ENCODE results near the gene SPDYE1.
A peak's percentile ranks its signal among the peaks of the same experiment; 100 is the strongest.

Gene SPDYE1

DNA sequence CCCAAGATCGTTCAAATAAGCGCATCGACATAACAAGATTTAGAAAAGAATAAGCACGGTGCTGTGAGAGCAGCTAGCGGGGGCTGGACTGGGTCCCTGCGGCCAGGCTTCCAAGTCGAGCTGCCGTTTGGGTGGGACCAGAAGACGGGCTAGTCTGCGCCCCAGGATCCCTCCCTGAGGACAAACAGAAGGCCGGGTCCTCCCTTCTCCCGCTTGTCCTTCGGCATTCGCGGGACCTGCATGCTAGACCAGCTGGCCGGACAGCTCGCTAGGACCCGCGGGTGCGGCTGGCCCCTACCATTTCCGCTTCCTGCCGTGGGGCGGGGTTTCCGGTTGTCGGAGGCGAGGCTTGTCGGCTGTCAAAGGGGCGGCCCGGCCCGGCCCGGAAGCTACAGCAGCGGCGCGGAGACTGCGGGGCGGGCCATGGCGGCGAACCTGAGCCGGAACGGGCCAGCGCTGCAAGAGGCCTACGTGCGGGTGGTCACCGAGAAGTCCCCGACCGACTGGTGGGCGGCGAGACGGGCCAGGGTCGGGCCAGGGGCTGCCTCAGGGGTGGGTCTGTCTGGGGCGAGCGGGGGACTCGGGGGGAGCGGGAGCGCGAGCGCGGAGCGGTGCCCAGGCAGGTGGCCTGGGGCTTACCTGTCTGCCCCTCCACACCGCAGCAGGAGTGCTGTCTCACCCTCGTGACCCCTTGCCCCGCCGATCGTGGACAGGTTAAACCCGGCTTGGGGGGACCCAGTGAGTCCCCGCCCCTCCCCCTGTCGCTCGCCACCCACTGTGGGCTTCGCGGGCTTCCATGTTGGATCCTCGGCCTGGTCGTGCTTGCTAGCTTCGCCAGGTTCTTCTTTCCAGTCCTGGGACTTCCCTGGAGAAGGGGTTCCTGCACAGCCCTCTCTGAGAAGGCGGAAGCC, 46.9 kb downstream of the SPDYE1 start, which contains the start of gene DBNL:
DBNL (plus strand) TSS at position 388 of the 911 bp plus-strand sequence; CDS start at position 424, 36 bp downstream.
- peak; percentile 73 to 83 for DNase-seq

DNA sequence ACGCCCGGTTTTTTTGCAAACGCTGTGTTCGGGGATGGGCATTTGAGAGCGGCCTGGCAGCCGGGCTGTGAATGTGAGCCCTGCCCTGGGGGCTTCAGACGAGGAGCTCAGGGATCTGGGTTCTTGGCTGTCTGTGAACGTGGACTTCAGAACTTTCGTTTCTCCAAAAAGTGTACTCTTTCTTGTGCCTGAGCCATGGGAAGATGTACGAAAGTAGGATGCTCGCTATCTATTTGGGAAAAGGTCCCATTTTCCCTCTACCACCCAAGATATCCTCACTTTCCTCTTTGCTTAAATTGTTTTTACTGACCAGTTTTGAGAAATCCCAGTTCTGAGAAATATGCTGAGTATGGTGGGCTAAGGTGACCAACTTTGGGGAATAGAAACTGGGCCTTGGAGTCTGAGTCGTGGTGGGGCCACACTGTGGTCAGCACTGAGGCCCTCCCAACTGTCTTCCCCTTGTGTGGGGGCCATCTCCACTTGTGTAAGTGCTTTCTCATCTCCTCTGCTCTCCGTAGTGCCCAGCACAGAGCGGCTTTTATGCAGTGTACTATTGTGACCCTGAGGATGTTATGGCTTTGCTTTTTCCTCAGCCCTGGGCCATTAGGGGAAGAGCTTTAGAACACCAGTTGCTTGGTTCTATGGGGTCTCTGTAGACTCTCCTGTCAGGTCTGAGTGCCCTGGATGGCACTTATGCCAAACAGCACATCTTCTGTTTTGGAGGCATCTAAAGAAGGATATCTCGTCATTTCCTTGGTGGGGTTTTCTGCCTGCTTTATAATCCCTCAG, 47.7 kb downstream of the SPDYE1 start:
- no peak for DNase-seq

DNA sequence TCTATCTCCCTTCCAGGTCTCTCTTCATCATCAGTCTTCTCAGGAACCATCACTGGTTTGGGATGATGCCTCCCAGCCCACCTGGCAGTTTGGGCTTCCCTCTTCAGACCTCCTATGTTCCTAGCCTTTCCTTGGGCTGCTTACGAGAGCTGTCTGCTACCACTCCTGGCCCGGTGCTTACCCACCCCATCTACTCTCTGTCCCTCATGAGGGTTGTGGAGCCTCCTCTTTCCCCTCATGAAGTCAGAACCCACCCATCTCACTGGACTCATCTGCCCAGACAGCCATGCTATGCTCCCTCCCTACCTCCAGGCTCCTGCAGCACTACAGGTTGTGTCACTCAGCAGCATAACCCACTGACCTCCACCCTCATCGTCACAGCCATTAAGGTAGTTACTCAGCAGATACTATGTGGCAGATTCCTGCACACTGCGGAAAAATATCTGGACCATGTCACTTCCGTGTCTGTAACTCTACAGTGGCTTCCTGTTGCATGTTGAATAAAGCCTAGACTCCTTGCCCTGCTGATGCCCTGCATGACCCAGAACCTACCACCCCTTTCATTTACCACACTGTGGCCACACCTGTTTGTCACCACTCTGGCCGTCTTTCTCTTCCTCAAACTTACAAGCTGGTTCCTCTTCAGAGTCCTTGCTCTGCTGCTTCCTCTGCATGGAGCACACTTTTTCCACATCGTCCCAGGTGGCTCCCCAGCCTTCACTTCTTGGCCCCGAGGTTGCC, 48.8 kb downstream of the SPDYE1 start:
- no peak for DNase-seq

DNA sequence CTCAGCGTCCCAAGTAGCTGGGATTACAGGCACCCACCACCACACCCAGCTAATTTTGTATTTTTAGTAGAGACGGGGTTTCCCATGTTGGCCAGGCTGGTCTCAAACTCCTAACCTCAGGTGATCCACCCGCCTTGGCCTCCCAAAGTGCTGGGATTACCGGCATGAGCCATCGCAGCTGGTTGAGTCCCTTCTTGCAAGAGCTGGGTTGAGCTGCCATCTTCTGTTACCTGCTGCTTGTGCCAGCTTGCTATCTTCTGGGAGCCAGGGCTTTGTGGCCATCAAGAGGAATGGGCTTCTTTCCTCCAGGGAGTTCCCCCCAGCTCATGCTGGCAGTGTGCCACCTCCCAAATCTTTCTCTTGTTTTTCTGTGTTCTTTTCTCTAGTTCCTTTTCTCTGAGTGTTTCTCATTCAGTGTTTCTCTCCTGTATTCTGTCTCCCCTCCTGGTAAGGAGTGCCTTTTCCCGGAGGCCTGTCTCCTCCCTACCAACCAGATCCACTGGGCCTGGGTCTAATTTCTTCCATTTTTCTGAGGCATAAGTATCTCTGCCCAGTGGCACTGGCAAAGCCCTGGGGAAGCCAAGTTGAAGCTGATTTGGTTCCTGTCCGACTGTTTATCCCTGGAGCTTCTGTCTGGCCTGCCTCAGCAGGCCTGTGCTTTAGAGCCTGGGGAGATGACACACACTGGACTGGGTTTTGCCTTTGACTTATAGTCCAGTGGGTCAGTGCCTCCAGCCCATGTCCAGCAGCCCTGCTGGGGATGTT, 50.5 kb downstream of the SPDYE1 start:
- no peak for DNase-seq

DNA sequence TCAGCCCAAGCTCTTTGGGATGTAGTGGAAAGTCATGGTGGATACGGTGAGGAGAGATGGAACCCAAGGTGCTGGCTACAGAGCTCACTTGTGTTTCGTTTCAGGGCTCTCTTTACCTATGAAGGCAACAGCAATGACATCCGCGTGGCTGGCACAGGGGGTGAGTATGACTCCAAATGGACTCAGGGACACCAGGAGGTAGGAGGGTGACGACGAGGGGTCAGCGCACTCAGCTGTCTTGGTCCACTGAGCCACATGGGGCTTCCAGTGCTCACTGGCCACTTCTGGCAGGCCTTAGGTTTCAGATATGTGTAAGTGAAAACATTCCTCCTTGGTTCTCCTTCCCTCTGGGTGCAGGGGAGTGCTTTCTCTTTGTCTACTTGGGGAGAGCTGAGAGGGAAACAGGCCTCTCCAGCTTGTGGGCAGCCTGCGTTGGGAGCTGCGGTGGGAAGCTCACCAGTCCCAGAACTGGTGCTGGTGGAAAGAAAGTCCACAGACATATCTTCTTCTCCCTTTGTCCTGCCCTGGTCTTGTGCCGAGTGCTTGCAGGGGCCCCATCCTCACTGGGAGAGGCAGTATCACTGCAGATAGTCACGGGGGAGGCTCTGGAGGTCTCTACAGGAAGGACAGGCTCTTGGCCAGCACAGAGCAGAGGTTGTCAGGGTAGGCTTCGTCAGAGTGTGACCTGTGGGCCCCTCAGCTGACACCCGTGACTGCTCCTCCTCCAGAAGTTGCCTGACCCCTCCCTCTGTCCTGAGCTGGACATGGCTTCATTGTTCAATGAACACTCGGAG, 52.6 kb downstream of the SPDYE1 start:
- DNase-seq: no peak

DNA sequence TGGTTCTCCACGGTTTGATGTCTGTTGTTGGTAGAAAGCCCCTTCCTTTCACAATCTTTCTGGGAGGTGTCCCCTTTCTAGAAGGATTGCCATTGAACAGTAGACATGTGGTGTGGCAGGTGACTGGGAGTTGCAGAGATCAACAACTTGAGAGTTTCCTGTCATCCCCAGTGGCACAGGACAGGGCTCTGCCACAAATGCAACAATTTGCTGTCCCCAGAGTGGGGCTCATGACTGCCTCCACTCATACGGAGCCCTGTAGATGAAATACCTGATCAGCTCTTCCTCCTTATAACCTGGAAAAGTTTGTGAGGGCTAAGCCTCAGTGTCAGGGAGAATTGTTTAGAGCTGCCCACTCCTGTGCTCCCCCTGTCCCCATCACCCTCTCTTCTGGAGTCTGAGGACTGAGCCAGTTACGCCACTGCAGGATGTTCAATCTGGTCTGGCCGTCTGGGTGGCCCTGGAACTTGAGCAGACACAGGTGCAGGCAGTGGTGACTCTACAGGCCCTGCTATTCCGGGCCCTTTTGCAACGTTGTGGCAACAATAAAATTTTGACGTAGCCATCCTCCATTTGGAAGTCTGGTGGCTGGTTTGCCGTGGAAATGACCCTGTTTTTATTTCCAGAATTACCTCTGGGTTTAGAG, 53.3 kb downstream of the SPDYE1 start:
- no peak for DNase-seq

DNA sequence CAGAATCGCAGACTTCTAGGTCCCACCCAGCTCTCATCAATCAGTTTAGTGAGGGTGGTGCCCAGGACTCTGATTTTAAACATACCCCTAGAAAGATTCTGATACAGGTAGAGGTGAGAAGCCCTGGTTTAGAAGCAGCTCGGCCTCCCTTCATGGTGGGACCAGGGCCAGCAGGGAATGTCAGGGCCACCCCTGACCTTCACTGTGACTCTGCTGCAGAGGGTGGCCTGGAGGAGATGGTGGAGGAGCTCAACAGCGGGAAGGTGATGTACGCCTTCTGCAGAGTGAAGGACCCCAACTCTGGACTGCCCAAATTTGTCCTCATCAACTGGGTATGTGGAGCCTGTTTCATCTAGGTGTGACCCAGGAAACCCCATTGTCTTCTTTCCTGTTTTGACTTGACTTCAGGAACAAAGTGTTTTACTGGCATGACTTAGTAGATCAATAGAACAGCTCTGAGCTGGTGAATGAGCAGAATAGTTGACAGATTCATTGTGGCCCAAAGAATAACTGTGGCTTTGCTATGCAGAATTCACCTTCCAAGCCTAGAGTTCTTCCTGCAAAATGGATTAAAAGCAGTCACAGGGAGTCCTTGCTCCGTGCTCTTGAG, 54.0 kb downstream of the SPDYE1 start:
- no peak for DNase-seq

DNA sequence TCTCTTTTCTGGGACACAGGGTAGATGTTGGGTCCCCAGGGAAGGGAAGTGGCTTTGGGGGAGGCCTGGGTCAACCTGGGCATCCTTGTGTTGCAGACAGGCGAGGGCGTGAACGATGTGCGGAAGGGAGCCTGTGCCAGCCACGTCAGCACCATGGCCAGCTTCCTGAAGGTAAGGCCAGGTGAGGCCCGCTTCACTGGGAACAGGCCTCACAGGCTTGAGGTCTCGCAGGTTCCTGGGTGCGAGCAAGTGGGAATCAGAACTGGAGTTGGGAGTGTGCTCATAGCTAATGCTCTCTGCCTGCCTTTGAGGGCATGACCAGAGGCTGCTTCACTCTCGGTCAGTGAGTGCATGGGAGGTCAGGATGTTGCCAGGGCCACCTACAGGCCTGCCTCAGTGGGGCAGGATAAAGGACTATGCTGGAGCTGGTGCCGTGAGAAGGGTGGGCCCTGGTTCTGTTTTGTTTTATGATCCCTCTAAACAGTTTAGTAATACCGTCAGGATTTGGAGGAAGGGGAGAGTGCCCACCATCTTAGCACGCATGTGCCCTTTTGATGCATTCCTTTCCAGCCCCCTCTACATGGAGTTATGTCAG, 55.2 kb downstream of the SPDYE1 start:
- no peak for DNase-seq

DNA sequence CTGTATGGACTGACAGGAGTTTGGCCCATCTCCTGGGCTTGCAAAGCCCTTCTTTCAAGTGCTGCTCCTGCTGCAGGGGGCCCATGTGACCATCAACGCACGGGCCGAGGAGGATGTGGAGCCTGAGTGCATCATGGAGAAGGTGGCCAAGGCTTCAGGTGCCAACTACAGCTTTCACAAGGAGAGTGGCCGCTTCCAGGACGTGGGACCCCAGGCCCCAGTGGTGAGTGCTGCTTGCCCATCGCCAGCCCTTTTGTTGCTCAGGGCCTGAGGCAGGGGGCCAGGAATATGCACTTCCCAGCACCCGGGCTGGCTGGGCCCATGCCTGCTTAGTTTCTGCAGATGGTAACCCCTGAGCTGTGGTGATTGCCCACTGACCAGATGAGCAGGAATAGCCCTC, 59.0 kb downstream of the SPDYE1 start:
- DNase-seq: no peak

DNA sequence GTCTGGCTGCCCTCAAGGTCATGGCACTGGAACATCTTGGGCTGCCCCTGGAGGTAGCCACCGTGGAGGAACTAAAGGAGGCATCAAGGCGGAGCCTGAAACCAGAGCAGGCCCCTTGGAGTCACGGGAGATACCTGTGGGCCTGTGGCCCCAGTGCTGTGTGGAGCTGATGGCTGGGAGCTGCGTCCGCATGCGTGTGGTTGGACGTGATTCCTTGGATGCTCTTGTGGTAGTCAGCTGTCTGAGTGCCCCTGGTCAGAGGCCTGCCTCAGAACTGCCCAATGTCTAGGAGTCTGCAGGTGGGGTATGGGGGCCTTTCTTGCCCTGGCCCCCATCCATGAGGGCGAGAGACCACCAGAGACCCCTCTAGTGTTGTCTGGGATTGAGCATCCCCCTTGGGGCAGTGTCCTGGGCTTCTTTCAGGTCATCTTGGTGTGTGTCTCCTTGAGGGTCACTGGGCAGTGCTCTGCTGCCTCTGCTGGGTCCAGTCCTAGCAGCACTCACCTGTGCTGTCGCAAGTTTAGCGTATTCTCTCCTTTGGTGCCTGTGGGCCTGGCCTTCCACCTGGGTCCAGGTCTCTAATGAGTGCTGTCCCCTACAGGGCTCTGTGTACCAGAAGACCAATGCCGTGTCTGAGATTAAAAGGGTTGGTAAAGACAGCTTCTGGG, 59.6 kb downstream of the SPDYE1 start:
- DNase-seq: no peak

DNA sequence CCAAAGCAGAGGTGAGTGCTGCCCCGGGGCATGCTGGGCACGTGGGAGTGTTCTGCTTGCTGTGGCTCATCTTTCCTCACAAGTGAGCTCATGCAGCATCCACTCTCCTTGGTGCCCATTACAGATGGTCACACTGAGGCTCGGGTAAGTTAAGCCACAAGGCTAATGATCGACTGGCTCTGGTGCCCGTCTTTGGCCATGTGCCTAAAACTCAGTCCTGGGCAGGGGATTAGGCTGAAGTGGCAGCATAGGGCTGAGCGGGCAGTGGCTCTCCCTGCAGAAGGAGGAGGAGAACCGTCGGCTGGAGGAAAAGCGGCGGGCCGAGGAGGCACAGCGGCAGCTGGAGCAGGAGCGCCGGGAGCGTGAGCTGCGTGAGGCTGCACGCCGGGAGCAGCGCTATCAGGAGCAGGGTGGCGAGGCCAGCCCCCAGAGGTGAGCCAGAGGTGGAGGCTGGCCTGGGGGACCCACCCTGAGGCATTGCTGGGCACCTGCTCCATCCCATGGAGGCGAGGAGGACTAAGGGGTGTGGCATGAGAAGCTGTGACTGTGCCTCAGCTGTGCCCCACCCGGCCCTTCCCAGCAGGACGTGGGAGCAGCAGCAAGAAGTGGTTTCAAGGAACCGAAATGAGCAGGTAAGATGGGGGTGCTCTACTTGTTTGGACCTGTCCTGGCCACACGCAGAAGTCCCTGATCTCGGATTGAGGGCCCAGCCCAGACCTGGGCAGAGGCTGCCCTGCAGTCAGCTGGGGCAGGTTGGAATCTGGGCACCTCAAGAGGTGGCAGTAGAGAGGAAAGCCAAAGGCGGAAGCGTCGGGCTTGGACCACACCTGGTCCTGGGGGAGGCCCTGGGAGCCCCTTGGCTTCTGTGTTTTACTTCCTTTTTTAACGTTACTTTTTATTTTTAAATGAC, 60.4 kb downstream of the SPDYE1 start:
- no peak for DNase-seq

DNA sequence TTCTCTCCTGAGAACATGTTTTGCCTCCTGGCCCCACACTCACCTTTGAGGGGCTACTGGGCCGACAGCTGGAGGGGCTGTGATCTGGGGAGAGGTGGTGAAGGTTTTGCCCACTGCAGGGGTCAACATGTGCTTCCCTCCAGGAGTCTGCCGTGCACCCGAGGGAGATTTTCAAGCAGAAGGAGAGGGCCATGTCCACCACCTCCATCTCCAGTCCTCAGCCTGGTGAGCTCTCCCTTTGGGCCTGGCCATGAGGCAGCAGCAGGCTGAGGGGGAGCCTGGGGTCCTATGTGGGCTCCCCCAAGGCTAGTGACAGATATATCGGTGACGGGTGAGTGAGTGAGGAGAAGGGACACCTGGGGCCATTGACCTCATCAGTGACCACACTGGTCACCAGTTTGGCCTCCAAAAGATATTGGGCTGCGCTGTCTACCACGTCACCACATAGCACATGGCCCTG, 61.1 kb downstream of the SPDYE1 start:
- DNase-seq: no peak

DNA sequence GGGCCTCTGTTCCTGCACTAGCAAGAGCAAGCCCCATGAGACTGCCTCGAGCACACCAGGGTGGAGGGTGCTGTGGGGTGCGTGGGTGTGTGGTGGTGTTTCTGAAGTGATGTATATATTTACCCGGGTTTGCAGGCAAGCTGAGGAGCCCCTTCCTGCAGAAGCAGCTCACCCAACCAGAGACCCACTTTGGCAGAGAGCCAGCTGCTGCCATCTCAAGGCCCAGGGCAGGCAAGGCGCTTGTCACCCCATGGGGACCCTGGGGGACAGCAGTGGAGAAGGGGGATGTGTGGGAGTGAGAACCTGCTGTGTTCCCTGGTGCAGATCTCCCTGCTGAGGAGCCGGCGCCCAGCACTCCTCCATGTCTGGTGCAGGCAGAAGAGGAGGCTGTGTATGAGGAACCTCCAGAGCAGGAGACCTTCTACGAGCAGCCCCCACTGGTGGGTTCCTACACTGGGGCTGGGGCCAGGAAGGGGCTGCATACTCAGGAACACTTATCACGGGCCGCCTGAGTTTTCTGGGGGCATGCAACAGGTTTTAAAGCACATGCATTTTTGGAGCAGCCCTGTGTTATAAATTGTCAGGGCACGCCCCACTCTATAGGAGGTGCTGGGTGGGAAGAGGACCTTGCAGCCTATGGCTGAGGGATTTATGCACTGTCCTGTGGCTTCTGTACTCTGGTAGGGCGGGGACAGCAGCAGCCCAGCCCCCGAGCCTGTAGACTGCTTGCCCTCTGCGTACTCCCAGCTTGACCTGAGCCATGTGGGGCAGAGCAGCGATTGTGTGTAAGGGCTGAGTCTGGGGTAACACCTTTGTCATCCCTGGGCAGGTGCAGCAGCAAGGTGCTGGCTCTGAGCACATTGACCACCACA, 61.8 kb downstream of the SPDYE1 start:
- DNase-seq: no peak
